Keratinocyte (primary cell): ENCODE results near the gene IFT122. TPM values are rescaled to one million over a fixed set of nuclear protein-coding genes. Genes with fewer than 3 reads are reported as not detected.

ENCODE experiments used
- DNase-seq: peaks from one replicate; pipeline ENCODE4 v3.0.0-alpha.2; 2011; ENCODE audit warnings: low read depth, missing footprints, low spot score
- FAIRE-seq: peaks from 2 replicates; lab custom pipeline; 2011; peaks lifted over from hg19 to GRCh38; lab: Jason Lieb, UNC
- H2AFZ ChIP-seq: 2 replicates; pipeline ENCODE4 v1.6.0; 2012; ENCODE audit warnings: low read length, control low read depth, inconsistent platforms; ENCODE audit not compliant: control insufficient read depth
- H3K27ac ChIP-seq: 2 replicates; pipeline ENCODE4 v1.5.1; 2011; ENCODE audit warnings: low read length; ENCODE audit not compliant: control insufficient read depth, insufficient read depth
- H3K27me3 ChIP-seq: 3 replicates; pipeline ENCODE4 v1.6.0; 2011; ENCODE audit warnings: low read length; ENCODE audit not compliant: control insufficient read depth, insufficient read depth; ENCODE audit errors: extremely low read depth
- H3K36me3 ChIP-seq, 2 experiments: 2 replicates in 1 of 2; 3 replicates in 1 of 2; pipeline ENCODE4 v1.5.1; 2011; ENCODE audit warnings: low read length in 2 of 2, mild to moderate bottlenecking in 1 of 2; ENCODE audit not compliant: control insufficient read depth in 2 of 2, insufficient read depth in 2 of 2; ENCODE audit errors: extremely low read depth in 1 of 2
- H3K4me1 ChIP-seq: 3 replicates; pipeline ENCODE4 v1.5.1; 2011; ENCODE audit warnings: low read length; ENCODE audit not compliant: control insufficient read depth, insufficient read depth; ENCODE audit errors: extremely low read depth
- H3K4me2 ChIP-seq: 3 replicates; pipeline ENCODE4 v1.6.0; 2011; ENCODE audit warnings: low read depth, low read length; ENCODE audit not compliant: control insufficient read depth, insufficient read depth; ENCODE audit errors: extremely low read depth
- H3K4me3 ChIP-seq, 3 experiments: fragments of 200-600 bp in 1 of 3; sonication (generic) in 1 of 3; 2 replicates in 2 of 3; 3 replicates in 1 of 3; pipeline ENCODE4 v1.5.1; 2011 to 2016; ENCODE audit warnings: low read length in 3 of 3, mild to moderate bottlenecking in 3 of 3, control low read depth in 2 of 3, inconsistent platforms in 1 of 3, low read depth in 1 of 3, mixed read lengths in 1 of 3, mixed run types in 1 of 3, moderate library complexity in 1 of 3; ENCODE audit not compliant: control insufficient read depth in 2 of 3, insufficient read depth in 2 of 3; ENCODE audit errors: extremely low read depth in 1 of 3
- H3K79me2 ChIP-seq: 2 replicates; pipeline ENCODE4 v1.6.0; 2012; ENCODE audit warnings: low read length; ENCODE audit not compliant: control insufficient read depth, insufficient read depth
- H3K9ac ChIP-seq: 3 replicates; pipeline ENCODE4 v1.6.0; 2011; ENCODE audit warnings: low read length; ENCODE audit not compliant: control insufficient read depth, insufficient read depth; ENCODE audit errors: extremely low read depth
- H3K9me1 ChIP-seq: 3 replicates; pipeline ENCODE4 v1.6.0; 2011; ENCODE audit warnings: low read length; ENCODE audit not compliant: control insufficient read depth, insufficient read depth; ENCODE audit errors: extremely low read depth
- H3K9me3 ChIP-seq: 2 replicates; pipeline ENCODE4 v1.5.1; 2012; ENCODE audit warnings: low read depth, low read length; ENCODE audit not compliant: control insufficient read depth
- H4K20me1 ChIP-seq: 3 replicates; pipeline ENCODE4 v1.6.0; 2011; ENCODE audit warnings: low read length; ENCODE audit not compliant: control insufficient read depth, insufficient read depth; ENCODE audit errors: extremely low read depth
- CTCF ChIP-seq, 3 experiments: IDR thresholded peaks in 1 of 3; conservative IDR thresholded peaks in 1 of 3; optimal IDR thresholded peaks in 1 of 3; 2 replicates in 2 of 3; 3 replicates in 1 of 3; pipeline versions ENCODE3 to v1.5.1; 2011; ENCODE audit warnings: low read length in 3 of 3, mild to moderate bottlenecking in 3 of 3, moderate library complexity in 2 of 3, control low read depth in 1 of 3, inconsistent platforms in 1 of 3; ENCODE audit not compliant: insufficient read depth in 2 of 3; ENCODE audit errors: extremely low read depth in 1 of 3
- EZH2 ChIP-seq: IDR thresholded peaks from one replicate; pipeline ENCODE4 v1.6.1; 2012; ENCODE audit warnings: inconsistent platforms, mild to moderate bottlenecking, low read length, moderate library complexity
- dilution Hi-C: fragments of 300-500 bp; cut with MboI; formaldehyde crosslinking; loops from one replicate; pipeline ENCODE4 v1.7.0; 2020; ENCODE audit warnings: low sequenced_read_pairs; ENCODE audit not compliant: extremely low pct_ligation_motif_present
- polyA plus RNA-seq, 5 experiments: library from polyadenylated mRNA; depleted of rRNA in 3 of 5; stranded (reverse) in 3 of 5; stranded (forward) in 1 of 5; unstranded in 1 of 5; fragments of >200 nt; gene quantifications; 1 replicate in 1 of 5; 2 replicates in 3 of 5; 3 replicates in 1 of 5; pipeline versions ENCODE4 v1.2.1 to v1.2.3, GENCODE V29; 2011 to 2012; ENCODE audit warnings: missing spikeins in 2 of 5, low read depth in 1 of 5, low replicate concordance in 1 of 5

The IFT122 gene
- polyA plus RNA-seq, 1 donor (not counting 4 experiments of a cell fraction or from before 2014, with no cell fraction given) = 7.1 TPM

GRCh38 chr3:129485721-129486663 lies 46.0 kb downstream of the IFT122 start:
- dilution Hi-C loops = no loop called here
- Histone ChIP-seq H2AFZ (no peak overlapping the region), H3K79me2 (no peaks in the 10 kb centered on the region), H3K27ac (no peak overlapping the region), H3K4me3 (no peak overlapping the region), H3K9me1 (no peaks in the 10 kb centered on the region), H3K36me3 (peaks cover 0 to 3% of the 10 kb centered on the region in 2 experiments), H3K9ac (no peak overlapping the region), H3K9me3 (no peaks in the 10 kb centered on the region), H3K27me3 (no peaks in the 10 kb centered on the region), H4K20me1 (no peaks in the 10 kb centered on the region), H3K4me1 (peaks cover 16% of the 10 kb centered on the region), H3K4me2 (no peak overlapping the region)
- TF ChIP-seq CTCF (optimal IDR thresholded peaks at IDR 0.05 in 1 of 3, IDR thresholded peaks at IDR 0.05 in 1 of 3, conservative IDR thresholded peaks at IDR 0.05 in 1 of 3; ENCODE audit: extremely low read depth in 1 of 3, insufficient read depth in 2 of 3, low read length in 3 of 3) (no peak), EZH2 (no peak)
- DNase-seq = peak; percentile 17
- FAIRE-seq = no peak

- FAIRE-seq (no peak), DNase-seq (no peak)
- Histone ChIP-seq H3K9me3 (no peaks in the 10 kb centered on the region), H3K4me1 (peaks cover 11% of the 10 kb centered on the region), H3K9ac (no peak overlapping the region), H3K27me3 (no peaks in the 10 kb centered on the region), H3K4me2 (no peak overlapping the region), H3K9me1 (no peaks in the 10 kb centered on the region), H2AFZ (no peak overlapping the region), H3K27ac (no peak overlapping the region), H3K79me2 (no peaks in the 10 kb centered on the region), H3K36me3 (peaks cover 0 to 3% of the 10 kb centered on the region in 2 experiments), H3K4me3 (no peak overlapping the region), H4K20me1 (no peaks in the 10 kb centered on the region)
- dilution Hi-C loops = no loop called here
- TF ChIP-seq EZH2 (no peak), CTCF (optimal IDR thresholded peaks at IDR 0.05 in 1 of 3, IDR thresholded peaks at IDR 0.05 in 1 of 3, conservative IDR thresholded peaks at IDR 0.05 in 1 of 3; ENCODE audit: extremely low read depth in 1 of 3, insufficient read depth in 2 of 3, low read length in 3 of 3) (no peak)
These were observed 46.6 kb downstream of the IFT122 start for GRCh38 chr3:129486664-129487035.
